ENCODE results near the gene C5orf22.

The C5orf22 gene

DNA sequence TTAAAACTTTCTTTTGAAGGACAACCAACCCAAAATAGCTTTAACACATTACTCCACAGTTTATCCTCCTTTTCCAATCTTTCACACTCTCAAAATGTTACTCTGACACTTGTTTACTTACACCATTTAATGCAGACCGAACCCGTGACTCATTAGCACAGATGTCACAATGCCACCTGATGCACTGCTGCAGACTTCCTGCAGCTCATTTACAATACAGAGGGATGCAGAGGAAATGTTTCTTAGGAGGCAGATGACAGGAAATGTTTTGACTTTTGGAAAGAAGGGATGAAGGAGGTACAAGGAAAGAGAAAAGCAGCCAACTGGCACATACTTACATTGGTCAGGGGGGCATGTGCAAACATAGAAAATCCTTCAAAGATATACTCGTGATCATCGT is 39.2 kb upstream of the C5orf22 start:
- TF ChIP-seq, protein P1, sequence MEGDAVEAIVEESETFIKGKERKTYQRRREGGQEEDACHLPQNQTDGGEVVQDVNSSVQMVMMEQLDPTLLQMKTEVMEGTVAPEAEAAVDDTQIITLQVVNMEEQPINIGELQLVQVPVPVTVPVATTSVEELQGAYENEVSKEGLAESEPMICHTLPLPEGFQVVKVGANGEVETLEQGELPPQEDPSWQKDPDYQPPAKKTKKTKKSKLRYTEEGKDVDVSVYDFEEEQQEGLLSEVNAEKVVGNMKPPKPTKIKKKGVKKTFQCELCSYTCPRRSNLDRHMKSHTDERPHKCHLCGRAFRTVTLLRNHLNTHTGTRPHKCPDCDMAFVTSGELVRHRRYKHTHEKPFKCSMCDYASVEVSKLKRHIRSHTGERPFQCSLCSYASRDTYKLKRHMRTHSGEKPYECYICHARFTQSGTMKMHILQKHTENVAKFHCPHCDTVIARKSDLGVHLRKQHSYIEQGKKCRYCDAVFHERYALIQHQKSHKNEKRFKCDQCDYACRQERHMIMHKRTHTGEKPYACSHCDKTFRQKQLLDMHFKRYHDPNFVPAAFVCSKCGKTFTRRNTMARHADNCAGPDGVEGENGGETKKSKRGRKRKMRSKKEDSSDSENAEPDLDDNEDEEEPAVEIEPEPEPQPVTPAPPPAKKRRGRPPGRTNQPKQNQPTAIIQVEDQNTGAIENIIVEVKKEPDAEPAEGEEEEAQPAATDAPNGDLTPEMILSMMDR (IDR thresholded peaks at IDR 0.05; ENCODE audit: low read depth, low read length): no peak
- TF ChIP-seq EZH2phosphoT487 (IDR thresholded peaks at IDR 0.05; ENCODE audit: low read depth): no peak
- H3K9me3 ChIP-seq (ENCODE audit: insufficient read depth, low read length): no peaks in the 10 kb centered on the region
- H3K4me3 ChIP-seq (ENCODE audit: low read length): no peak overlapping the region
- no peaks in the 10 kb centered on the region for H3K4me1 ChIP-seq (ENCODE audit: low read length)
- H4K20me1 ChIP-seq (ENCODE audit: insufficient read depth, low read length): no peaks in the 10 kb centered on the region
- H3K27ac ChIP-seq (ENCODE audit: low read length): no peak overlapping the region
- no peaks in the 10 kb centered on the region for H3K79me2 ChIP-seq (ENCODE audit: low read length)
- no peak overlapping the region for H3K4me2 ChIP-seq (ENCODE audit: low read length)
- no peak overlapping the region for H3K9ac ChIP-seq (ENCODE audit: low read length)
- peaks cover 5% of the 10 kb centered on the region for H3K36me3 ChIP-seq (replicated peaks; ENCODE audit: low read depth, low read length)
- H3K27me3 ChIP-seq (ENCODE audit: low read depth, low read length): no peaks in the 10 kb centered on the region
- no peak overlapping the region for H2AFZ ChIP-seq (ENCODE audit: low read depth, low read length)

DNA sequence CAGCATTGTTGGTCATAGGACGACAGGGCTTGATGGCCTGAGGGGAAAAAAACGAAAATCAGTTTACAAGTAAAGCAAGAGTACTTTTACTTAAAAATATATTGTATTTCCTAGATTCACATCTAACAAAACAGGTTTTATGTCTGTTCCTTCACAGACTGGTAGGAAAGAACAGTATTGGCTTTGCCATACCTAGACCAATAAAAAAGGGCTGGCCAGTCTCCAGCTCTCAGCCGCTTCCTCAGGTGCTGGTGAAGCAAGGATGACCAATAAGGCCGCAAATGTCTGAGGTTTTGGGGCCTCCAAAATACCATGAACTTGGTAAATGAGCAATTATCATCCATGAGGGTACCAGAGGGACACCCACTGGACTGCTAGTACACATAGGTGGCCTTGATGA is 36.8 kb upstream of the C5orf22 start:
- Histone ChIP-seq H3K79me2 (ENCODE audit: low read length) (no peaks in the 10 kb centered on the region), H3K27me3 (ENCODE audit: low read depth, low read length) (no peaks in the 10 kb centered on the region), H3K4me2 (ENCODE audit: low read length) (no peak overlapping the region), H4K20me1 (ENCODE audit: insufficient read depth, low read length) (no peaks in the 10 kb centered on the region), H3K9ac (ENCODE audit: low read length) (no peak overlapping the region), H3K4me3 (ENCODE audit: low read length) (no peak overlapping the region), H3K4me1 (ENCODE audit: low read length) (no peaks in the 10 kb centered on the region), H3K9me3 (ENCODE audit: insufficient read depth, low read length) (no peaks in the 10 kb centered on the region), H3K36me3 (replicated peaks; ENCODE audit: low read depth, low read length) (peaks cover 7% of the 10 kb centered on the region), H3K27ac (ENCODE audit: low read length) (no peak overlapping the region), H2AFZ (ENCODE audit: low read depth, low read length) (no peak overlapping the region)
- no peak for TF ChIP-seq EZH2phosphoT487 (IDR thresholded peaks at IDR 0.05; ENCODE audit: low read depth)
- TF ChIP-seq, protein P1 (IDR thresholded peaks at IDR 0.05; ENCODE audit: low read depth, low read length): no peak

DNA sequence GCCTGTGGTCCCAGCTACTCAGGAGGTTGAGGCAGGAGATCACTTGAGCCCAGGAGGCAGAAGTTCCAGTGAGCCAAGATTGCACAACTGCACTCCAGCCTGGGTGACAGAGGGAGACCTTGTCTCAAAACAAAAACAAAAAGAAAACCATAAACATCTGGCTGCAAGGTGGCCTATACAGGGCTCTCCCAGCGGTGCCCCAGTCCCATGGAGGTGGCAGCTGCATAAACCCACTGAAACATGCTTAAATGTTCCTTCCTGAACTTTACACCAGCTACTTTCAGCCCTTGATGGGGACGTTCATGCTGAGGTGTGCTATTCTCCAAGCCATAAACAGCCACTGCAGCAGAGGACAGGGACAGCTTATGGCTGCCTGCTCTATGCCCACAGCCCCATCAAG is 35.8 kb upstream of the C5orf22 start:
- TF ChIP-seq, protein P1 (IDR thresholded peaks at IDR 0.05; ENCODE audit: low read depth, low read length): no peak
- TF ChIP-seq EZH2phosphoT487 (IDR thresholded peaks at IDR 0.05; ENCODE audit: low read depth): no peak
- H3K4me1 ChIP-seq (ENCODE audit: low read length): no peaks in the 10 kb centered on the region
- H3K27ac ChIP-seq (ENCODE audit: low read length): no peak overlapping the region
- no peaks in the 10 kb centered on the region for H3K9me3 ChIP-seq (ENCODE audit: insufficient read depth, low read length)
- H3K4me3 ChIP-seq (ENCODE audit: low read length): no peak overlapping the region
- H3K36me3 ChIP-seq (replicated peaks; ENCODE audit: low read depth, low read length): peaks cover 9% of the 10 kb centered on the region
- no peak overlapping the region for H3K4me2 ChIP-seq (ENCODE audit: low read length)
- no peak overlapping the region for H3K9ac ChIP-seq (ENCODE audit: low read length)
- H3K79me2 ChIP-seq (ENCODE audit: low read length): no peaks in the 10 kb centered on the region
- H2AFZ ChIP-seq (ENCODE audit: low read depth, low read length): no peak overlapping the region
- H4K20me1 ChIP-seq (ENCODE audit: insufficient read depth, low read length): no peaks in the 10 kb centered on the region
- H3K27me3 ChIP-seq (ENCODE audit: low read depth, low read length): no peaks in the 10 kb centered on the region

DNA sequence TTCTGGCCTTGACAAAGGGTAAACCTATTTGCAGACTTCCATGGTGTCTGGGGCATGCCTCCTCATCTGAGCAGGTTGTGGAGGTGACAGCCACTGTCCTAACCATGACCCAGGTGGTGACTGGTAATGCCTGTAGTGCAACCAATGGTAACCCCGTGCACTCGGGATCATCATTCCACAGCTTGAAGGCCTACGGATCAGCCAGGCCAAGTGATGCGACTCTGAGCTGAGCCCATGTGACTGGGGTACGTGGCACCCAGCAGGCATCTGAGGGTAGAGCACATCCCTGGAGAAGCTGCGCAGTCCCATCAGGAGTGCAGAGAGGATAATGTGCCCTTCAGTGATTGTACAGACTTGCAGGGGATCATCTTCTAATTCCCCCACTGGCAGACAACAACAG is 35.2 kb upstream of the C5orf22 start:
- Histone ChIP-seq H3K27me3 (ENCODE audit: low read depth, low read length) (no peaks in the 10 kb centered on the region), H3K9ac (ENCODE audit: low read length) (no peak overlapping the region), H4K20me1 (ENCODE audit: insufficient read depth, low read length) (no peaks in the 10 kb centered on the region), H3K79me2 (ENCODE audit: low read length) (no peaks in the 10 kb centered on the region), H3K27ac (ENCODE audit: low read length) (no peak overlapping the region), H2AFZ (ENCODE audit: low read depth, low read length) (no peak overlapping the region), H3K9me3 (ENCODE audit: insufficient read depth, low read length) (no peaks in the 10 kb centered on the region), H3K4me3 (ENCODE audit: low read length) (no peak overlapping the region), H3K36me3 (replicated peaks; ENCODE audit: low read depth, low read length) (peaks cover 9% of the 10 kb centered on the region), H3K4me1 (ENCODE audit: low read length) (no peaks in the 10 kb centered on the region), H3K4me2 (ENCODE audit: low read length) (no peak overlapping the region)
- TF ChIP-seq EZH2phosphoT487 (IDR thresholded peaks at IDR 0.05; ENCODE audit: low read depth): no peak
- TF ChIP-seq, protein P1 (IDR thresholded peaks at IDR 0.05; ENCODE audit: low read depth, low read length): no peak

Measured in OCI-LY3 (cell line).